Mesodermal cell (in vitro differentiated cells): Measurements from ENCODE around the gene RASGEF1C.
A peak's percentile ranks its signal among the peaks of the same experiment; 100 is the strongest.

Source experiments
- H3K27ac ChIP-seq: 2 replicates; pipeline ENCODE4 v1.7.0; 2013; ENCODE audit warnings: mild to moderate bottlenecking, low read depth, low read length, moderate library complexity; ENCODE audit not compliant: severe bottlenecking
- H3K36me3 ChIP-seq: 2 replicates; pipeline ENCODE4 v1.7.1; 2013; ENCODE audit warnings: mild to moderate bottlenecking, low read length, moderate library complexity; ENCODE audit not compliant: control insufficient read depth, insufficient read depth
- H3K4me1 ChIP-seq: one replicate; pipeline ENCODE4 v1.7.1; 2013; ENCODE audit warnings: mild to moderate bottlenecking, low read length; ENCODE audit not compliant: insufficient read depth, control insufficient read depth, poor library complexity, severe bottlenecking
- H3K4me3 ChIP-seq: 2 replicates; pipeline ENCODE4 v1.7.0; 2013; ENCODE audit warnings: low read length, control low read depth, mild to moderate bottlenecking; ENCODE audit not compliant: insufficient read depth, poor library complexity, severe bottlenecking; ENCODE audit errors: extremely low read depth
- H3K9me3 ChIP-seq: 2 replicates; pipeline ENCODE4 v1.7.1; 2013; ENCODE audit warnings: mild to moderate bottlenecking, low read length, moderate library complexity; ENCODE audit not compliant: control insufficient read depth
- WGBS, 2 experiments: methylation state at CpG; one replicate each; pipeline ENCODE4 v1.1.5; 2013; ENCODE audit warnings: missing lambda C conversion rate in 2 of 2; ENCODE audit not compliant: insufficient coverage in 2 of 2; 5-methylcytosine and 5-hydroxymethylcytosine counted together

RASGEF1C gene

DNA sequence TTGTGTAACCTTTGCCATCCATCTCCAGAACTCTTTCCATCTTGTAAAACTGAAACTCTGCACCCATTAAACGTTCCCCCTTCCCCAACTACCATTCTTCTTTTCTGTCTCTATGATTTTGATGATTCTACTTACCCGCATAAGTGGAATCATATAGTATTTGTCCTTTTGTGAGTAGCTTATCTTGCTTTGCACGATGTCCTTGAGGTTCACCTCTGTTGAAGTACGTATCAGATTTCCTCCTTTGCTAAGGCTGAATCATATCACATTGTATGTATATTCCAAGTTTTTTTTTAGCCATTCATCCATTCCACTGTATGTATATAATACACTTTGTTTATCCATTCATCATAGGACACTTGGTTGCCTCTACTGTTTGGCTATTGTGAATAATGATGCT lies 134.5 kb downstream of the RASGEF1C start:
- Histone ChIP-seq H3K27ac (no peak overlapping the region), H3K36me3 (no peaks in the 10 kb centered on the region), H3K4me1 (no peaks in the 10 kb centered on the region), H3K9me3 (peaks cover 9% of the 10 kb centered on the region), H3K4me3 (no peak overlapping the region)
- WGBS, 2 experiments: 60 to 75% methylated on average over 1 to 2 of the region's 4 CpGs

DNA sequence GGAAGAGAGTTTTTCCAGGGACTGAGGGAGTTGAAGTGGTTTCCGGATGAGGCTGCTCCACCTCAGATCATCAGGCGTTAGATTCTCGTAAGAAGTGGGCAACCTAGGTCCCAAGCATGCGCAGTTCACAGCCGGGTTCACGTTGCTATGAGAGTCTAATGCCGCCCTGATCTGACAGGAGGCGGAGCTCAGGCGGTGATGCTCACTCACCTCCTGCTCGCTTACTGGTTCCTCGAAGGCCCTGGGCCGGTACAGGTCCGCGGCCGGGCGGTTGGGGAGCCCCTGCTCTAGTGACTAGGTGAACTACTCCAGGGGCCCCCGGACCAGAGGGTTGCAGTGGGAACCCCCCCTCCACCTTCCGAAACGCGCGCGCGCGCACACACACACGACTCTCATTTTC lies 136.5 kb downstream of the RASGEF1C start:
- peaks cover 6% of the 10 kb centered on the region for H3K4me1 ChIP-seq
- H3K9me3 ChIP-seq: peaks cover 9% of the 10 kb centered on the region
- 92 to 94% methylated on average over 16 to 17 of the region's 25 CpGs for WGBS, 2 experiments
- no peak overlapping the region for H3K27ac ChIP-seq
- no peaks in the 10 kb centered on the region for H3K36me3 ChIP-seq
- no peak overlapping the region for H3K4me3 ChIP-seq

DNA sequence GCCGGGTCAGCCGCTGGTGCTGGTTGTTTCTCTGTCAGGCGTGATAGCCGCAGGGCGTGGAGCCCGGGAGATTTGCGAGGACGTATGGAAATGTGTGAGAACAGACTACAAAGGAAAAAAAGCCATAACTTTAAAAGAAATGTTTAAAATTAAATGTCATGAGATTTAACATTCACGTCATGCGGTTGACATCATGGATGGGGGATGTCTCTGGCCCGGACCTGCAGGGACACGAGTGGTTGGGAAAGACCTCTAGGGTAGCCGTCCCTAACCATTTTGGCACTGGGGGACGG lies 136.8 kb downstream of the RASGEF1C start:
- Histone ChIP-seq H3K36me3 (no peaks in the 10 kb centered on the region), H3K4me1 (peaks cover 6% of the 10 kb centered on the region), H3K27ac (peak overlapping the region; percentile 89), H3K4me3 (peak overlapping the region; percentile 76), H3K9me3 (peaks cover 9% of the 10 kb centered on the region)
- WGBS, 2 experiments: 48 to 66% methylated on average over 6 of the region's 14 CpGs

DNA sequence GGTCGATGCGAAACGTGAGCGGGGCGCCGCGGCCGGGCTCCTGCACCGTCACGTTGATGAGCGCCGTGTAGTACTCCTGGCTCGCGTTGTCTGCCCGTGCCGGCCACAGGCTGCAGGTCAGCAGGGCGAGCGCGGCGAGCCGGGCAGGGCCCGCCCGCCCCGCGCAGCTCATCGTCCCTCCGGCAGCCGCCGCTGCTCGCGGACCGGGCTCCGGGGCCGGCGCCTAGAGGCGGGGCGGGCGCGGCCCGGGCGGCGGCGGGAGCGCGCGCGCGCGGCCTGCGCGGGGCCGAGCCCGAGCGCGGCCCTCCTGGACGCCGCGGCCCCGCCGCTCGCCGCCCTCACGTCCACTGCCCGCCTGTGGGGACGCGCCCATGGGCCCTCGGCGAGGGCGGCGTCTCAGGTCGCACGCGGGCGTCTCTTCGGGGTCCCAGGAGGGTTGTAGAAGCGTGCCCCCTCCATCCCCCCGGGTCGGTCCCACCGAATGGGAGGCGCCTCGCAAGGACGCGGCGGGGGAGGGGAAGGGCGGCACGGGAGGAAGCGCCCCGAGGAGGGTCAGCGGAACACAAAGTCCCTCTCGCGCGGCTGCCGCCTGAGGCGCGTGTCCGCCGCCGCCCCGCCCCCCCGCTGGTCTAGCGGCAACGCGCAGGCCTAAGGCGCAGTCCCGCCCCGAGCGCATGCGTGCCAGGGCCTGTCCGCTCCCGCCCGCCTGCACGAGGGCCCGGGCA lies 137.3 kb downstream of the RASGEF1C start, which contains the start of gene RNF130:
Gene RNF130, minus strand, starts transcription at position 229 of the 725 bp plus-strand sequence. Its CDS starts 57 bp downstream, at position 172.
- Histone ChIP-seq H3K4me1 (peaks cover 6% of the 10 kb centered on the region), H3K27ac (peak within 1 kb of the TSS; percentile 89), H3K9me3 (peaks cover 9% of the 10 kb centered on the region), H3K36me3 (no peaks in the 10 kb centered on the region), H3K4me3 (peak within 1 kb of the TSS; percentile 76)
- 1% methylated on average over 88 to 89 of the region's 113 CpGs for WGBS, 2 experiments

DNA sequence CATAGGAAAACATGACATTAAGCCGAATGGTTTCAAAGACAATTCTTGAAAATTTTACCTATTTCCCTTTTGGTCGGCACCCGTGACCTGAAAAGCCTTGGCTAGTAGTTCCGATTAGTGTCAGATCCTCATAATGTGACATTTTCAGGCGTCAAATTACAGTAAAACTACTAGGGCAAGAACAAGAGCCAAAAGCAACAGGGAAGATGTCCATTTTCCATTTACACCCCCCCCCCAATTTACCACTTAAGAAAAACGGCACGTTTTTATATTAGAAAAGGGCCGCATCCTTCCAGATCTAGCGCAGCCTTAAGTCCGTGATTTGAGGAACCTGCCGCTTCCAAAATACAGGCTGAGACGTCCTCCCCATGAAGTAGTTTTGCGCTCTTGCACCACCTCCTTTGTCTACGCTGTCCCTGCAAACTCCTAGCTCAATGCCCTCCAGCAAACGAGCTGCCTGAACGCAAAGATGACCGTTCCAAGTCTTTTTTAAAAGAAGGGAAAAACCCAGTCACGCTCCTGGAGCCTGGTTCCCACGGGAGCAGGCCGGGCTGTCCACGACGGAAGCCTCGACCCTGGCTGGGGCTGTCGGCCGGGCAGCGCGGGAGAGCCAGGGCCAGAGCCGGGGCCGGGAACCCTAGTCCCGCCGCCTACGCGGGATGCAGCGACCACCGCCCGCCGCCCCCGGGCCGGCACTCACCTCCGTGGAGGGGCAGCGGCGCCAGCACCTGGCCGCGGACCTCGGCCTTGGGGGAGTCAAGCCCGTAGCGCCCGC lies 138.1 kb downstream of the RASGEF1C start:
- Histone ChIP-seq H3K36me3 (no peaks in the 10 kb centered on the region), H3K27ac (peak overlapping the region; percentile 75), H3K4me3 (peak overlapping the region; percentile 76), H3K9me3 (peaks cover 9% of the 10 kb centered on the region), H3K4me1 (peaks cover 6% of the 10 kb centered on the region)
- WGBS, 2 experiments: 1% methylated on average over 32 to 47 of the region's 48 CpGs

DNA sequence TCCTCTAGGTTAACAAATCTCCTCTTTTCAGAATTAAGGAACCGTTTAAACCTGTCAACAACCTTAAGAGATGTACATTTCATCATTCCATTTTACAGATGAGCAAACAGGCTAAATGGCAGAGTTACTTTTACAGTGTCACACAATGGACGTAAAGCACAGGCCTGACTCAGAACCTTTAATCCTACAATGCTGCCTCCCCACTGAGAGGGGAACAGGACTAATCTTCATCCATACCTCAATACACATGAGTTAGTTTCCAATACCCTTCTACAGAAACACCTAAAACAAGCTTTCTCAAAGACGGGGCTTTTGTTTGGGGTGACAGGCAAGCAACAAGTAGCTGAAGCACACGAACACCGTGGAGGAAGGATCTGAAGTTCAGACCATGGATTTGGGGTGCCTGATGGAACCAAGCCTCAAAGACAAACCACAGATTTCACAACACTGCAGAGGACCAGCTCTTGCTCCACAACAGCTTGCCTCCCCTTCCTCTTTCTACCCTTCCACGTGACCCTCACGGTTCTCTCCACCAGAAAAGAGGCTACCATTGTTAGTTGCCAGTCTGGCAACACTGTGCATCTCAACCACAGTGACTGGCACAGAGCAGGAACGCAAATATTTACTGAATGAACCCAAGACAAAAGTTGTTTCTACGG lies 139.3 kb downstream of the RASGEF1C start:
- 26 to 27% methylated on average over 7 of the region's 9 CpGs for WGBS, 2 experiments
- peaks cover 6% of the 10 kb centered on the region for H3K4me1 ChIP-seq
- H3K27ac ChIP-seq: peak overlapping the region; percentile 23
- peaks cover 9% of the 10 kb centered on the region for H3K9me3 ChIP-seq
- H3K4me3 ChIP-seq: peak overlapping the region; percentile 76
- H3K36me3 ChIP-seq: no peaks in the 10 kb centered on the region

DNA sequence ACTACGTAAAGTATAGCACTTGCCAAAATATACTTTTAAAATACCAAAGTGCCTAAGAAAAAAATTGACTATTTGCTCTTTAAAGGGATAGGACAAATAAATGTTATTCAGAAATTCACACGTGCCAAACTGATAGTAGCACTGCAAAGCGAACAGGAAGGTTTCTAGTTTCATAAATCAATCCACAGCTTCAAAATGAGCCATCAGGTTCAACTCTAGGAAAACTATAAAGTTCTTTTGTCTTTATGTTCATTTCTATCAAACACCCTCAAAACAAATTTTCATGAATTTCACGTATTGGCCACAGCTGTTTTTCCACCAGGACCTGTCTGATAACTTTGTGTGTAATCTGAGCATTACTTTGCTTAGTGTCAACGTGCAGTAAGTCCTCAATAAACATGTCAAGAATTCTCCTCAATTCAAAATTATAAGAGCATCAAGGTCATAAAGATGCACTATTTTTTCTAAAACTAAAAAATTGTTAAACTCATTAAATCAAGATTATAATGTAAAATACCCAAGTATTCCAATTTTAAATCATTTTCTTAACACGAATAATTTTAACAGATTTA lies 140.4 kb downstream of the RASGEF1C start:
- 51 to 66% methylated on average over 4 of the region's 6 CpGs for WGBS, 2 experiments

DNA sequence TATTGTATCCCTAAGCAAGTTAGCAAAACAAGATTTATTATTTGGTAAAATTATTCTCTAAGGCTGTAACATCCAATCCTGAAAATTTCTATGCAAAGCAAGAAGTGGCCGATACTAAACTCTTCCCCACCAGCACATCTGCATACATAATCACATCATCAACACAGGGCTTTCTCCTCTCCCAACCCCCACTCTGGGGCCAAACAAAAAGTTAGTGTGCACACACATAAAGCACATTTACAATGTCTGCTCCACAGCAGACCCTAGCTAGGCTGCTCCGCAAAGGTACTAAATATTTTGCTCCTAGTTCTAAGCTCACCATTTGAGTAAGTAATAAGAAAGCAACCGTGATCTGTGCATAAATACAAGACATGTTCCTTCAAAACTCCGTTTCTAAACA lies 141.0 kb downstream of the RASGEF1C start:
- Histone ChIP-seq H3K36me3 (no peaks in the 10 kb centered on the region), H3K4me3 (no peak overlapping the region), H3K9me3 (peaks cover 9% of the 10 kb centered on the region), H3K4me1 (peaks cover 6% of the 10 kb centered on the region), H3K27ac (no peak overlapping the region)
- WGBS, 2 experiments: 25 to 43% methylated on average over 1 to 3 of the region's 4 CpGs

More for the DNA sequence above, 140.4 kb downstream of the RASGEF1C start:
- peaks cover 6% of the 10 kb centered on the region for H3K4me1 ChIP-seq
- H3K36me3 ChIP-seq: no peaks in the 10 kb centered on the region
- H3K4me3 ChIP-seq: no peak overlapping the region
- H3K27ac ChIP-seq: no peak overlapping the region
- H3K9me3 ChIP-seq: peaks cover 9% of the 10 kb centered on the region

DNA sequence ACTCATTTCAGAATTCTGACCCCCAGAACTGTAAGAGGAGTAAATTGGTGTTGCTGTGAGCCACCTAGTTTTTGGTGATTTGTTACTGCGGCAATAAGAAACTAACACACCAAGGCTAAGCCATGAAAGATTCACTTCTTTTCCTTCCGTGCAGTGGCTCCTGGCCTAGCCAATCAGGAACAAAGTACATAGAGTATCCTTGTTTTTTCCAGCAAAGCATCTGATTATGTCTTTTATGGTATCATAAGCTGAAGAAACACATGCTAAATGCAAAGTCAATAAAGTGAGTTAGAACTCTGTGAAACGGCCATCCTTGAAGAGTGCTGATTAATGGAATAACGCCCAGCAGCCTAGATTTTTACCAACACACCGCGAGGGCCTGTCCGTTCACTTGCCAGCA lies 148.8 kb downstream of the RASGEF1C start:
- Histone ChIP-seq H3K36me3 (peaks cover 12% of the 10 kb centered on the region), H3K27ac (no peak overlapping the region), H3K9me3 (peaks cover 4% of the 10 kb centered on the region), H3K4me3 (no peak overlapping the region), H3K4me1 (peaks cover 7% of the 10 kb centered on the region)
- WGBS, 2 experiments: 93 to 100% methylated on average over 6 to 7 of the region's 7 CpGs

DNA sequence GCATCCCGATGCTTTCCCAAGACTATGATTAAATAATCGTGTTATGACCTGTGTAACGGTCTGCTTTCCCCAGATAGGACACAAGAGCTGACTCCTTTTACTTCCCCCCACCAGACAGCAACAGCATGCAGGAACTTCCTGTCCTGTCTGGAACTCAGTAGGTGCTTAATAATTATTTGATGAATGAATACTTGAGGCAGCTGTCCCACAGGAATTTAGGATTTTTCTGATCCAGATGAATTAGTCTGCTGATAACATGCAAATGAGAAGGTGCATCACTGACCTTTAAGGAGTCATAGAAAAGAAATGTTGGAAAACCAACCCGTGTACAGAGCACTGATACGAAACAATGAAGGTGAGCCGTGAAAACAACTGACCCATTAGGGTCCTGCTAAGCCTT lies 149.7 kb downstream of the RASGEF1C start:
- 83 to 86% methylated on average over 5 to 6 of the region's 6 CpGs for WGBS, 2 experiments
- no peak overlapping the region for H3K27ac ChIP-seq
- peaks cover 4% of the 10 kb centered on the region for H3K9me3 ChIP-seq
- peaks cover 10% of the 10 kb centered on the region for H3K4me1 ChIP-seq
- H3K4me3 ChIP-seq: no peak overlapping the region
- H3K36me3 ChIP-seq: peaks cover 12% of the 10 kb centered on the region
